Hindlimb muscle (tissue), 1 donor: ENCODE measurements around the gene IFT25. TPM values are rescaled to one million over a fixed set of nuclear protein-coding genes. Genes with fewer than 3 reads are reported as not detected.

Experiments
- DNase-seq: peaks from one replicate; pipeline ENCODE4 v3.0.0-alpha.2; 2013
- polyA plus RNA-seq: library from polyadenylated mRNA; unstranded; fragments of 120-200 nt; gene quantifications from one replicate; pipeline ENCODE4 v1.2.1, GENCODE V29; 2013; ENCODE audit not compliant: insufficient read length

The IFT25 gene
- polyA plus RNA-seq, 1 donor = 22.5 TPM

- DNase-seq = no peak
Measured at GRCh38 chr1:53956308-53957168, 11.0 kb upstream of the IFT25 start.

GRCh38 chr1:53954128-53954527 lies 8.6 kb upstream of the IFT25 start:
- DNase-seq = no peak

- DNase-seq = no peak
Measured at GRCh38 chr1:53951697-53952096, 6.2 kb upstream of the IFT25 start.

- no peak for DNase-seq
Measured at GRCh38 chr1:53949023-53949990, 3.8 kb upstream of the IFT25 start.

GRCh38 chr1:53948291-53948690 lies 2.8 kb upstream of the IFT25 start:
- no peak for DNase-seq

- DNase-seq = no peak
Measured at GRCh38 chr1:53947172-53947907, 1.8 kb upstream of the IFT25 start.

GRCh38 chr1:53946252-53947171 lies 1.0 kb upstream of the IFT25 start, which contains the start of gene LRRC42:
LRRC42 (plus strand) TSS chr1:53946350; CDS start chr1:53952000, 5,650 bp downstream.
- peak; percentile 93 for DNase-seq

GRCh38 chr1:53945183-53945432 lies 391 bp downstream of the IFT25 start:
- no peak for DNase-seq

- no peak for DNase-seq
Measured at GRCh38 chr1:53944469-53945182, 873 bp downstream of the IFT25 start.

GRCh38 chr1:53943490-53944043 lies 1.9 kb downstream of the IFT25 start:
- no peak for DNase-seq

- DNase-seq = no peak
Measured at GRCh38 chr1:53943090-53943489, 2.4 kb downstream of the IFT25 start.

- DNase-seq = no peak
Measured at GRCh38 chr1:53942127-53942957, 3.2 kb downstream of the IFT25 start.

GRCh38 chr1:53938136-53938830 lies 7.2 kb downstream of the IFT25 start:
- no peak for DNase-seq

GRCh38 chr1:53936430-53936829 lies 9.1 kb downstream of the IFT25 start:
- no peak for DNase-seq

- DNase-seq = no peak
Measured at GRCh38 chr1:53934170-53934765, 11.2 kb downstream of the IFT25 start.

GRCh38 chr1:53931523-53931922 lies 14.0 kb downstream of the IFT25 start:
- no peak for DNase-seq

GRCh38 chr1:53930932-53931331 lies 14.6 kb downstream of the IFT25 start:
- DNase-seq = no peak

GRCh38 chr1:53929246-53929960 lies 16.1 kb downstream of the IFT25 start:
- DNase-seq = no peak
